WTC11 (cell line): ENCODE results near the gene A1CF. TPM values are rescaled to one million over a fixed set of nuclear protein-coding genes. Genes with fewer than 3 reads are reported as not detected.

Experiments used
- ATAC-seq: fragments of 200-7000 bp; cut with Tn5 transposase; 2 replicates; pipeline ENCODE4 v1.10.0; 2021; ENCODE audit warnings: mild to moderate bottlenecking, moderate library complexity
- CTCF ChIA-PET: fragments of 300-600 bp; sonication (Branson Sonifier 250); formaldehyde crosslinking; loops from one replicate; lab custom pipeline; 2021; ENCODE audit warnings: antibody characterized with exemption; lab: Charles Lee
- POLR2A ChIA-PET: fragments of 350-600 bp; sonication (Branson Sonifier 250); formaldehyde crosslinking; loops from one replicate; lab custom pipeline; 2021; ENCODE audit warnings: antibody characterized with exemption; lab: Charles Lee
- DNase-seq: peaks from one replicate; pipeline ENCODE4 v3.0.0; 2021; ENCODE audit warnings: low spot score
- H3K27ac Mint-ChIP-seq: 2 replicates; pipeline ENCODE4 v1.8.0; 2021; ENCODE audit warnings: mixed read lengths
- H3K27me3 Mint-ChIP-seq: 2 replicates; pipeline ENCODE4 v1.8.0; 2021; ENCODE audit warnings: low read depth, mild to moderate bottlenecking, moderate library complexity, mixed read lengths
- H3K36me3 Mint-ChIP-seq: 2 replicates; pipeline ENCODE4 v1.8.0; 2021; ENCODE audit warnings: mixed read lengths
- H3K4me1 Mint-ChIP-seq: 2 replicates; pipeline ENCODE4 v1.8.0; 2022; ENCODE audit warnings: mixed read lengths
- H3K4me3 Mint-ChIP-seq: 2 replicates; pipeline ENCODE4 v1.8.0; 2021; ENCODE audit warnings: mild to moderate bottlenecking, moderate library complexity, mixed read lengths
- H3K9me3 Mint-ChIP-seq: 2 replicates; pipeline ENCODE4 v1.8.0; 2021; ENCODE audit warnings: mixed read lengths
- ATF2 ChIP-seq: sonication (generic); formaldehyde crosslinking; IDR thresholded peaks from 2 replicates; pipeline ENCODE4 v1.8.1; 2022; ENCODE audit warnings: low read depth, missing genetic modification reagents, borderline replicate concordance
- E2F4 ChIP-seq: sonication (generic); formaldehyde crosslinking; IDR thresholded peaks from 2 replicates; pipeline ENCODE4 v1.8.1; 2022; ENCODE audit warnings: low read depth, mild to moderate bottlenecking, moderate library complexity, missing genetic modification reagents, borderline replicate concordance
- FOXJ3 ChIP-seq: sonication (generic); formaldehyde crosslinking; IDR thresholded peaks from 2 replicates; pipeline ENCODE4 v1.9.0; 2021; ENCODE audit warnings: missing genetic modification reagents, mild to moderate bottlenecking, borderline replicate concordance
- HMGXB4 ChIP-seq: sonication (generic); formaldehyde crosslinking; IDR thresholded peaks from 2 replicates; pipeline ENCODE4 v1.8.1; 2023; ENCODE audit warnings: mild to moderate bottlenecking, moderate library complexity, missing genetic modification reagents
- KAT7 ChIP-seq: sonication (generic); formaldehyde crosslinking; IDR thresholded peaks from 2 replicates; pipeline ENCODE4 v1.8.1; 2023; ENCODE audit warnings: missing genetic modification reagents, mild to moderate bottlenecking, borderline replicate concordance
- MXD4 ChIP-seq: fragments of 250-450 bp; sonication (Bioruptor Pico); IDR thresholded peaks from 2 replicates; pipeline ENCODE4 v1.8.0; 2021; ENCODE audit warnings: mild to moderate bottlenecking, moderate library complexity, borderline replicate concordance
- NR1H2 ChIP-seq: sonication (generic); formaldehyde crosslinking; IDR thresholded peaks from 2 replicates; pipeline ENCODE4 v1.9.0; 2021; ENCODE audit warnings: mild to moderate bottlenecking, moderate library complexity, missing genetic modification reagents
- SP1 ChIP-seq: sonication (generic); formaldehyde crosslinking; conservative IDR thresholded peaks from 2 replicates; pipeline ENCODE4 v1.8.1; 2022; ENCODE audit warnings: missing genetic modification reagents
- USF2 ChIP-seq: sonication (generic); formaldehyde crosslinking; IDR thresholded peaks from 2 replicates; pipeline ENCODE4 v1.8.1; 2023; ENCODE audit warnings: mild to moderate bottlenecking, missing genetic modification reagents, moderate library complexity
- ZNF423 ChIP-seq: fragments of 250-450 bp; sonication (Bioruptor Pico); IDR thresholded peaks from 2 replicates; pipeline ENCODE4 v2.1.2; 2022; ENCODE audit warnings: mild to moderate bottlenecking, moderate library complexity
- ZSCAN18 ChIP-seq: fragments of 250-450 bp; sonication (Bioruptor Pico); IDR thresholded peaks from 2 replicates; pipeline ENCODE4 v2.1.2; 2022; ENCODE audit warnings: mild to moderate bottlenecking, moderate library complexity
- total RNA-seq: library from RNA; stranded (reverse); gene quantifications from 3 replicates; pipeline ENCODE4 v1.2.3, GENCODE V29; 2021
- TF ChIP-seq, protein P1 (sequence below): sonication (generic); formaldehyde crosslinking; IDR thresholded peaks from 2 replicates; pipeline ENCODE4 v1.8.1; 2022; ENCODE audit warnings: mild to moderate bottlenecking, moderate library complexity, missing genetic modification reagents
- TF ChIP-seq, protein P2 (sequence below): sonication (generic); formaldehyde crosslinking; IDR thresholded peaks from 2 replicates; pipeline ENCODE4 v1.8.0; 2022; ENCODE audit warnings: missing genetic modification reagents
- TF ChIP-seq, protein P3 (sequence below): sonication (generic); formaldehyde crosslinking; IDR thresholded peaks from 2 replicates; pipeline ENCODE4 v1.8.0; 2022; ENCODE audit warnings: mild to moderate bottlenecking, missing genetic modification reagents
- TF ChIP-seq, protein P4 (sequence below): sonication (generic); formaldehyde crosslinking; IDR thresholded peaks from 2 replicates; pipeline ENCODE4 v1.8.0; 2023; ENCODE audit warnings: mild to moderate bottlenecking, missing genetic modification reagents
- TF ChIP-seq, protein P5 (sequence below): sonication (generic); formaldehyde crosslinking; IDR thresholded peaks from 2 replicates; pipeline ENCODE4 v1.8.0; 2023; ENCODE audit warnings: missing genetic modification reagents

The A1CF gene
- total RNA-seq, 1 experiment from 2014 or later = 0.07 TPM

DNA sequence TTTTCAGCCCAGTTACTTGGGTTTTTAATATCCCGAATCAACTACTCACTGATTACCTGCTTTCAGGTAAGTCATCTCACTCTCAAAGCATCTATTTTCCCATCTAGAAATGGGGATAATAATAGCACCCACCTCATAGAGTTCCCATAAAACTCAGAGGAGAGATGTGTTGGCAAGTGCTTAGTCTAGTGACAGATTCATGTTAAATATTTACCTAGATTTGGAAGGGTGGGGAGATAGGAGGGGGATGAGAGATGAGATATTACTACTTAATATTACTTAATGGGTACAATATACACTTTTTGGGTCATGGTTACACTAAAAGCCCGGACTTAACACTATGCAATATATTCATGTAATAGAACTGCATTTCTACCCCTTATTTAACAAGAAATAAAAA, 7.0 kb upstream of the A1CF start:
- ATAC-seq (no peak), DNase-seq (no peak)
- TF ChIP-seq FOXJ3 (CRISPR knock-in tag) (no peak), ATF2 (CRISPR knock-in tag) (no peak), MXD4 (no peak)
- TF ChIP-seq, protein P1, sequence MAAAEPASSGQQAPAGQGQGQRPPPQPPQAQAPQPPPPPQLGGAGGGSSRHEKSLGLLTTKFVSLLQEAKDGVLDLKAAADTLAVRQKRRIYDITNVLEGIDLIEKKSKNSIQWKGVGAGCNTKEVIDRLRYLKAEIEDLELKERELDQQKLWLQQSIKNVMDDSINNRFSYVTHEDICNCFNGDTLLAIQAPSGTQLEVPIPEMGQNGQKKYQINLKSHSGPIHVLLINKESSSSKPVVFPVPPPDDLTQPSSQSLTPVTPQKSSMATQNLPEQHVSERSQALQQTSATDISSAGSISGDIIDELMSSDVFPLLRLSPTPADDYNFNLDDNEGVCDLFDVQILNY (CRISPR knock-in tag) = no peak
- no peaks in the 10 kb centered on the region for H3K36me3 Mint-ChIP-seq
- H3K27me3 Mint-ChIP-seq = no peaks in the 10 kb centered on the region
- H3K4me1 Mint-ChIP-seq = no peaks in the 10 kb centered on the region
- CTCF ChIA-PET = no interaction called here
- POLR2A ChIA-PET = no interaction called here
- H3K9me3 Mint-ChIP-seq = no peaks in the 10 kb centered on the region
- H3K4me3 Mint-ChIP-seq = no peak overlapping the region
- no peak overlapping the region for H3K27ac Mint-ChIP-seq

- no peak overlapping the region for H3K4me3 Mint-ChIP-seq
- H3K9me3 Mint-ChIP-seq = no peaks in the 10 kb centered on the region
- H3K4me1 Mint-ChIP-seq = no peaks in the 10 kb centered on the region
- H3K27me3 Mint-ChIP-seq = no peaks in the 10 kb centered on the region
- H3K36me3 Mint-ChIP-seq = no peaks in the 10 kb centered on the region
- no peak for ATAC-seq
- ChIA-PET POLR2A (no interaction called here), CTCF (no interaction called here)
- TF ChIP-seq ZNF423 (CRISPR knock-in tag) = no peak
- no peak for TF ChIP-seq SP1 (CRISPR knock-in tag)
- no peak for TF ChIP-seq HMGXB4 (CRISPR knock-in tag)
- no peak for TF ChIP-seq ZSCAN18 (CRISPR knock-in tag)
- no peak for DNase-seq
- H3K27ac Mint-ChIP-seq = no peak overlapping the region
Observed at GRCh38 chr10:50884302-50884701, 1.1 kb downstream of the A1CF start.

- H3K27ac Mint-ChIP-seq = no peak overlapping the region
- CTCF ChIA-PET = no interaction called here
- no peaks in the 10 kb centered on the region for H3K27me3 Mint-ChIP-seq
- H3K4me1 Mint-ChIP-seq = no peaks in the 10 kb centered on the region
- H3K9me3 Mint-ChIP-seq = no peaks in the 10 kb centered on the region
- H3K36me3 Mint-ChIP-seq = no peaks in the 10 kb centered on the region
- DNase-seq (no peak), ATAC-seq (no peak)
- no peak overlapping the region for H3K4me3 Mint-ChIP-seq
- POLR2A ChIA-PET = no interaction called here
- TF ChIP-seq, protein P2, sequence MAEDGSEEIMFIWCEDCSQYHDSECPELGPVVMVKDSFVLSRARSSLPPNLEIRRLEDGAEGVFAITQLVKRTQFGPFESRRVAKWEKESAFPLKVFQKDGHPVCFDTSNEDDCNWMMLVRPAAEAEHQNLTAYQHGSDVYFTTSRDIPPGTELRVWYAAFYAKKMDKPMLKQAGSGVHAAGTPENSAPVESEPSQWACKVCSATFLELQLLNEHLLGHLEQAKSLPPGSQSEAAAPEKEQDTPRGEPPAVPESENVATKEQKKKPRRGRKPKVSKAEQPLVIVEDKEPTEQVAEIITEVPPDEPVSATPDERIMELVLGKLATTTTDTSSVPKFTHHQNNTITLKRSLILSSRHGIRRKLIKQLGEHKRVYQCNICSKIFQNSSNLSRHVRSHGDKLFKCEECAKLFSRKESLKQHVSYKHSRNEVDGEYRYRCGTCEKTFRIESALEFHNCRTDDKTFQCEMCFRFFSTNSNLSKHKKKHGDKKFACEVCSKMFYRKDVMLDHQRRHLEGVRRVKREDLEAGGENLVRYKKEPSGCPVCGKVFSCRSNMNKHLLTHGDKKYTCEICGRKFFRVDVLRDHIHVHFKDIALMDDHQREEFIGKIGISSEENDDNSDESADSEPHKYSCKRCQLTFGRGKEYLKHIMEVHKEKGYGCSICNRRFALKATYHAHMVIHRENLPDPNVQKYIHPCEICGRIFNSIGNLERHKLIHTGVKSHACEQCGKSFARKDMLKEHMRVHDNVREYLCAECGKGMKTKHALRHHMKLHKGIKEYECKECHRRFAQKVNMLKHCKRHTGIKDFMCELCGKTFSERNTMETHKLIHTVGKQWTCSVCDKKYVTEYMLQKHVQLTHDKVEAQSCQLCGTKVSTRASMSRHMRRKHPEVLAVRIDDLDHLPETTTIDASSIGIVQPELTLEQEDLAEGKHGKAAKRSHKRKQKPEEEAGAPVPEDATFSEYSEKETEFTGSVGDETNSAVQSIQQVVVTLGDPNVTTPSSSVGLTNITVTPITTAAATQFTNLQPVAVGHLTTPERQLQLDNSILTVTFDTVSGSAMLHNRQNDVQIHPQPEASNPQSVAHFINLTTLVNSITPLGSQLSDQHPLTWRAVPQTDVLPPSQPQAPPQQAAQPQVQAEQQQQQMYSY (CRISPR knock-in tag) = no peak
- TF ChIP-seq E2F4 (CRISPR knock-in tag) (no peak), SP1 (CRISPR knock-in tag) (no peak), USF2 (CRISPR knock-in tag) (no peak), KAT7 (CRISPR knock-in tag) (no peak), NR1H2 (CRISPR knock-in tag) (no peak)
- TF ChIP-seq, protein P3, sequence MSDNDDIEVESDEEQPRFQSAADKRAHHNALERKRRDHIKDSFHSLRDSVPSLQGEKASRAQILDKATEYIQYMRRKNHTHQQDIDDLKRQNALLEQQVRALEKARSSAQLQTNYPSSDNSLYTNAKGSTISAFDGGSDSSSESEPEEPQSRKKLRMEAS (CRISPR knock-in tag) = no peak
- TF ChIP-seq, protein P4, sequence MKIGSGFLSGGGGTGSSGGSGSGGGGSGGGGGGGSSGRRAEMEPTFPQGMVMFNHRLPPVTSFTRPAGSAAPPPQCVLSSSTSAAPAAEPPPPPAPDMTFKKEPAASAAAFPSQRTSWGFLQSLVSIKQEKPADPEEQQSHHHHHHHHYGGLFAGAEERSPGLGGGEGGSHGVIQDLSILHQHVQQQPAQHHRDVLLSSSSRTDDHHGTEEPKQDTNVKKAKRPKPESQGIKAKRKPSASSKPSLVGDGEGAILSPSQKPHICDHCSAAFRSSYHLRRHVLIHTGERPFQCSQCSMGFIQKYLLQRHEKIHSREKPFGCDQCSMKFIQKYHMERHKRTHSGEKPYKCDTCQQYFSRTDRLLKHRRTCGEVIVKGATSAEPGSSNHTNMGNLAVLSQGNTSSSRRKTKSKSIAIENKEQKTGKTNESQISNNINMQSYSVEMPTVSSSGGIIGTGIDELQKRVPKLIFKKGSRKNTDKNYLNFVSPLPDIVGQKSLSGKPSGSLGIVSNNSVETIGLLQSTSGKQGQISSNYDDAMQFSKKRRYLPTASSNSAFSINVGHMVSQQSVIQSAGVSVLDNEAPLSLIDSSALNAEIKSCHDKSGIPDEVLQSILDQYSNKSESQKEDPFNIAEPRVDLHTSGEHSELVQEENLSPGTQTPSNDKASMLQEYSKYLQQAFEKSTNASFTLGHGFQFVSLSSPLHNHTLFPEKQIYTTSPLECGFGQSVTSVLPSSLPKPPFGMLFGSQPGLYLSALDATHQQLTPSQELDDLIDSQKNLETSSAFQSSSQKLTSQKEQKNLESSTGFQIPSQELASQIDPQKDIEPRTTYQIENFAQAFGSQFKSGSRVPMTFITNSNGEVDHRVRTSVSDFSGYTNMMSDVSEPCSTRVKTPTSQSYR = no peak
- TF ChIP-seq, protein P5, sequence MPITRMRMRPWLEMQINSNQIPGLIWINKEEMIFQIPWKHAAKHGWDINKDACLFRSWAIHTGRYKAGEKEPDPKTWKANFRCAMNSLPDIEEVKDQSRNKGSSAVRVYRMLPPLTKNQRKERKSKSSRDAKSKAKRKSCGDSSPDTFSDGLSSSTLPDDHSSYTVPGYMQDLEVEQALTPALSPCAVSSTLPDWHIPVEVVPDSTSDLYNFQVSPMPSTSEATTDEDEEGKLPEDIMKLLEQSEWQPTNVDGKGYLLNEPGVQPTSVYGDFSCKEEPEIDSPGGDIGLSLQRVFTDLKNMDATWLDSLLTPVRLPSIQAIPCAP (CRISPR knock-in tag) = no peak
Observed at GRCh38 chr10:50883629-50884028, 1.8 kb downstream of the A1CF start.
